Liver (tissue), 9 donors: ENCODE data around the gene GPR39. TPM values are rescaled to one million over a fixed set of nuclear protein-coding genes. Genes with fewer than 3 reads are reported as not detected.
A peak's percentile ranks its signal among the peaks of the same experiment; 100 is the strongest.

Experiments used
- DNase-seq: peaks from one replicate; pipeline ENCODE4 v3.0.0-alpha.2; 2017; ENCODE audit warnings: low spot score
- H3K27ac ChIP-seq, 2 donors: one replicate each; pipeline ENCODE4 v1.7.0; 2013; ENCODE audit warnings: inconsistent platforms in 2 of 2, low read length in 2 of 2, control low read depth in 1 of 2, low read depth in 1 of 2, mild to moderate bottlenecking in 1 of 2
- H3K27me3 ChIP-seq, 4 donors: one replicate each; pipeline versions ENCODE4 v1.6.1 to v1.7.0; 2013; ENCODE audit warnings: low read length in 3 of 4, inconsistent platforms in 1 of 4, mild to moderate bottlenecking in 1 of 4, moderate library complexity in 1 of 4; ENCODE audit not compliant: control insufficient read depth in 4 of 4, insufficient read depth in 4 of 4
- H3K36me3 ChIP-seq, 4 donors: one replicate each; pipeline versions ENCODE4 v1.6.1 to v1.7.0; 2013; ENCODE audit warnings: low read length in 3 of 4, mild to moderate bottlenecking in 3 of 4, low read depth in 1 of 4, moderate library complexity in 1 of 4; ENCODE audit not compliant: control insufficient read depth in 4 of 4, insufficient read depth in 3 of 4
- H3K4me1 ChIP-seq, 4 donors: one replicate each; pipeline versions ENCODE4 v1.6.1 to v1.7.0; 2013; ENCODE audit warnings: low read length in 3 of 4, mild to moderate bottlenecking in 3 of 4, moderate library complexity in 1 of 4; ENCODE audit not compliant: control insufficient read depth in 4 of 4, insufficient read depth in 4 of 4
- H3K4me3 ChIP-seq, 3 donors: one replicate each; pipeline versions ENCODE4 v1.6.1 to v1.7.0; 2013; ENCODE audit warnings: low read length in 3 of 3, control low read depth in 1 of 3, low read depth in 1 of 3, mild to moderate bottlenecking in 1 of 3
- H3K9ac ChIP-seq, 2 donors: one replicate each; pipeline ENCODE4 v1.7.0; 2013; ENCODE audit warnings: low read length in 2 of 2, mild to moderate bottlenecking in 2 of 2, moderate library complexity in 2 of 2, control low read depth in 1 of 2, low read depth in 1 of 2
- H3K9me3 ChIP-seq, 4 donors: one replicate each; pipeline versions ENCODE4 v1.6.1 to v1.7.0; 2013; ENCODE audit warnings: low read length in 3 of 4; ENCODE audit not compliant: control insufficient read depth in 4 of 4
- EGR1 ChIP-seq, 2 donors: IDR thresholded peaks; 2 replicates each; pipeline ENCODE4 v1.6.1; 2016 to 2018; ENCODE audit warnings: antibody characterized with exemption in 2 of 2, low read depth in 2 of 2
- FOXA1 ChIP-seq: IDR thresholded peaks from 2 replicates; pipeline ENCODE4 v1.6.1; 2016; ENCODE audit warnings: antibody characterized with exemption
- FOXA2 ChIP-seq: IDR thresholded peaks from 2 replicates; pipeline ENCODE4 v1.6.1; 2016; ENCODE audit warnings: antibody characterized with exemption
- GABPA ChIP-seq, 2 donors: IDR thresholded peaks in 1 of 2; conservative IDR thresholded peaks in 1 of 2; 2 replicates each; pipeline ENCODE4 v1.6.1; 2016; ENCODE audit warnings: antibody characterized with exemption in 2 of 2, mild to moderate bottlenecking in 1 of 2, moderate library complexity in 1 of 2
- HNF4A ChIP-seq, 2 donors: conservative IDR thresholded peaks; 2 replicates each; pipeline ENCODE4 v1.6.1; 2016; ENCODE audit warnings: antibody characterized with exemption in 2 of 2, mild to moderate bottlenecking in 2 of 2
- HNF4G ChIP-seq: IDR thresholded peaks from 2 replicates; pipeline ENCODE4 v1.6.1; 2016; ENCODE audit warnings: antibody characterized with exemption
- NR2F2 ChIP-seq: IDR thresholded peaks from 2 replicates; pipeline ENCODE4 v1.6.1; 2016; ENCODE audit warnings: antibody characterized with exemption
- RAD21 ChIP-seq, 2 donors: IDR thresholded peaks; 2 replicates each; pipeline ENCODE4 v1.6.1; 2016; ENCODE audit warnings: antibody characterized with exemption in 2 of 2, mild to moderate bottlenecking in 2 of 2
- SP1 ChIP-seq: IDR thresholded peaks from 2 replicates; pipeline ENCODE4 v1.6.1; 2018; ENCODE audit warnings: antibody characterized with exemption, mild to moderate bottlenecking
- TAF1 ChIP-seq: conservative IDR thresholded peaks from 2 replicates; pipeline ENCODE4 v1.6.1; 2016; ENCODE audit warnings: antibody characterized with exemption, mild to moderate bottlenecking
- YY1 ChIP-seq: IDR thresholded peaks from 2 replicates; pipeline ENCODE4 v1.6.1; 2016; ENCODE audit warnings: antibody characterized with exemption, mild to moderate bottlenecking
- ZBTB33 ChIP-seq: IDR thresholded peaks from 2 replicates; pipeline ENCODE4 v1.6.1; 2016; ENCODE audit warnings: antibody characterized with exemption
- WGBS: extraction: QIAGEN DNeasy Blood & Tissue Kit; methylation state at CpG from one replicate; pipeline ENCODE4 v1.1.7; 2013; 5-methylcytosine and 5-hydroxymethylcytosine counted together
- polyA plus RNA-seq, 2 donors: library from polyadenylated mRNA; stranded (reverse) in 1 of 2; unstranded in 1 of 2; fragments of 200-250 nt in 1 of 2; fragments of >200 nt in 1 of 2; fragmentation: Nextera tagmentation in 1 of 2; extraction: Ambion mirVana in 1 of 2; gene quantifications; one replicate each; pipeline versions ENCODE4 v1.2.1 to v1.2.3, GENCODE V29; 2013 to 2015
- total RNA-seq, 2 donors: library from RNA; depleted of rRNA; stranded (reverse); fragments of >200 nt; gene quantifications; one replicate each; pipeline ENCODE4 v1.2.3, GENCODE V29; 2014
- TF ChIP-seq, protein P1 (sequence below): IDR thresholded peaks from 2 replicates; pipeline ENCODE4 v1.6.1; 2016; ENCODE audit warnings: antibody characterized with exemption
- TF ChIP-seq, protein P2 (sequence below): IDR thresholded peaks from 2 replicates; pipeline ENCODE4 v1.6.1; 2016; ENCODE audit warnings: antibody characterized with exemption
- donor health status: healthy.
- donor health status: healthy.
- donor health status: healthy.
- donor health status: healthy.
- donor health status: healthy.

GPR39 gene
- total and polyA plus RNA-seq, 4 donors, result 2.2 to 13.0 (median 2.8) TPM

GRCh38 chr2:132577686-132578085 is 161.1 kb downstream of the GPR39 start (continued):
- TF ChIP-seq, protein P1, sequence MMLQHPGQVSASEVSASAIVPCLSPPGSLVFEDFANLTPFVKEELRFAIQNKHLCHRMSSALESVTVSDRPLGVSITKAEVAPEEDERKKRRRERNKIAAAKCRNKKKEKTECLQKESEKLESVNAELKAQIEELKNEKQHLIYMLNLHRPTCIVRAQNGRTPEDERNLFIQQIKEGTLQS, result no peak

DNA sequence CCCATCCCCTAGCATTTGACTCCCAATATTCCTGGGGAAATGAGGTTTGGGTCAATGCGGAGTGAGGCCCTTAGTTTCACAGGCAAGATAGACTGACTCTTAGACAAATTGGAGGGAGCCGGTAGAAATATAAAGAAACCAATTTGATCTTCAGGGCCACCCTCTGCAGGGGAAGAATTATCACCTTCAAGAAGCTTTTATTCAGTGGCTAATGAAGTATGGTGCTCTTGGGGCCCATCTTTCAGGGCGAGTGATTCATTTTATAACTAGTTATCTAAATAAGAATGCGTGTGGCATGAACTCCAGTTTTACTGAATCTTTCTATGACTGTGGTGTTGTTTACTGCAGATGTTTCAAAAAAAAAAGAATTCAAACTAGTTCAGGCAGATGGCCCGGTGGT is 165.0 kb downstream of the GPR39 start:
- H3K27ac ChIP-seq, result no peak overlapping the region
- no peak overlapping the region for H3K4me3 ChIP-seq
- no peak for TF ChIP-seq YY1
- no peak for TF ChIP-seq NR2F2
- TF ChIP-seq FOXA2, result no peak
- TF ChIP-seq HNF4A (conservative IDR thresholded peaks at IDR 0.05), result no peak
- TF ChIP-seq, protein P1, result no peak
- TF ChIP-seq FOXA1, result no peak
- no peak for TF ChIP-seq TAF1
- no peak for TF ChIP-seq RAD21 (IDR thresholded peaks at IDR 0.05)
- TF ChIP-seq EGR1 (IDR thresholded peaks at IDR 0.05; ENCODE audit: low read depth in 2 of 2), result no peak
- TF ChIP-seq ZBTB33, result no peak
- TF ChIP-seq SP1, result no peak
- TF ChIP-seq HNF4G, result no peak
- TF ChIP-seq GABPA (IDR thresholded peaks at IDR 0.05 in 1 of 2, conservative IDR thresholded peaks at IDR 0.05 in 1 of 2), result no peak
- peaks cover 0 to 6% (median 0%) of the 10 kb centered on the region in 4 donors for H3K4me1 ChIP-seq
- no peaks in the 10 kb centered on the region for H3K9me3 ChIP-seq
- no peak for DNase-seq
- H3K36me3 ChIP-seq, result no peaks in the 10 kb centered on the region
- 85% methylated on average over 5 of the region's 5 CpGs for WGBS
- H3K9ac ChIP-seq, result no peak overlapping the region
- no peaks in the 10 kb centered on the region for H3K27me3 ChIP-seq

GRCh38 chr2:132581991-132582738 is 165.6 kb downstream of the GPR39 start:
- TF ChIP-seq RAD21 (IDR thresholded peaks at IDR 0.05), result peak in 1 of 2 donors; percentile 83
- no peak for TF ChIP-seq SP1
- TF ChIP-seq, protein P2, sequence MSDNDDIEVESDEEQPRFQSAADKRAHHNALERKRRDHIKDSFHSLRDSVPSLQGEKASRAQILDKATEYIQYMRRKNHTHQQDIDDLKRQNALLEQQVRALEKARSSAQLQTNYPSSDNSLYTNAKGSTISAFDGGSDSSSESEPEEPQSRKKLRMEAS, result no peak
- no peak for DNase-seq

More at GRCh38 chr2:132581991-132582738, 165.6 kb downstream of the GPR39 start:
- no peaks in the 10 kb centered on the region for H3K36me3 ChIP-seq
- H3K9ac ChIP-seq, result no peak overlapping the region
- no peaks in the 10 kb centered on the region for H3K9me3 ChIP-seq
- no peaks in the 10 kb centered on the region for H3K27me3 ChIP-seq
- H3K4me3 ChIP-seq, result no peak overlapping the region
- H3K27ac ChIP-seq, result no peak overlapping the region
- WGBS, result 83% methylated on average over 9 of the region's 9 CpGs
- peaks cover 0 to 6% (median 0%) of the 10 kb centered on the region in 4 donors for H3K4me1 ChIP-seq
